Fibroblast of mammary gland (primary cell): Measurements from ENCODE around the gene GTF2H4.

Experiments
- DNase-seq: peaks from one replicate; pipeline ENCODE4 v3.0.0-alpha.2; 2010; ENCODE audit warnings: low read depth
- H3K4me3 ChIP-seq: 2 replicates; pipeline ENCODE4 v1.5.1; 2011; ENCODE audit warnings: low read depth, mild to moderate bottlenecking, low read length, moderate library complexity; ENCODE audit not compliant: control insufficient read depth
- TF ChIP-seq, protein P1 (sequence below): conservative IDR thresholded peaks from 2 replicates; pipeline ENCODE4 v1.5.1; 2011; ENCODE audit warnings: low read depth, low read length, inconsistent platforms; ENCODE audit not compliant: control insufficient read depth, insufficient read depth

Gene GTF2H4

DNA sequence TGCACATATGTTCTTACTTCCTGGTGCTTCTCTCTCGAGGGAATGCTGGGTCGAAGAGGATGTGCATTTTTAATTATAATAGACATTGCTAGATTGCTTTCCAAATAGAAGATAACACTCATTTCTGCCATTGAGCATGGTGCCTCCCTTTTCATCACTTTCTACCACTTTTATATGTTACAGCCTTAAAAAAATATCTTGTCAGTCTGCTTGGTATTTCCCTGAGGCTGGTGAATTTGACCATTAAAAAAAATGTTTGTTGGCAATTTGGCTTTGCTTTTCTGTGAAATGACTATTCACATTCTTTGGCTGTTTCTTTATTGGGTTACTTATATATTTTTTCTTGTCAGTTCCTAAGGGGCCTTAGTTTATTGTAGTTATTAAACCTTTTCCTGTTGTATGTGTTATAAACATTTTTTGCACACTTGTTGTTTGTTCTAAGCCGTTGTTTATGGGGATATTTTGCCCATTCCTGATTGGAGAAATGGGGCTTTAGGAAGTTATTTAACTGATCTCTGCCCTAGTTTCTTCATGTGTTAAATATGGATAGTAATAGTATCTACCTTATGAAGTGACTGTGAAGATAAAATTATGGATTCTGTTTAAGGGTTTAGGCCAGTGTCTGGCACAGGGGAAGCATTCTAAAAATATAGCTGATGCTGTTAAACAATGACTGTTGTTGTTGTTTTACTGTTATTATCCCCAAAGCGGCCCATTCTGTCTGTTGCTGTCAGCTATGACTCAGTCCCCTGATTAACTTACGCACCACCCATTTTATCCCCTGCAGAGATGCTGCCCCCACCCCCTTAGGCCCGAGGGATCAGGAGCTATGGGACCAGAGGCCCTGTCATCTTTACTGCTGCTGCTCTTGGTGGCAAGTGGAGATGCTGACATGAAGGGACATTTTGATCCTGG is 19.8 kb upstream of the GTF2H4 start:
- DNase-seq, result peak; percentile 65

DNA sequence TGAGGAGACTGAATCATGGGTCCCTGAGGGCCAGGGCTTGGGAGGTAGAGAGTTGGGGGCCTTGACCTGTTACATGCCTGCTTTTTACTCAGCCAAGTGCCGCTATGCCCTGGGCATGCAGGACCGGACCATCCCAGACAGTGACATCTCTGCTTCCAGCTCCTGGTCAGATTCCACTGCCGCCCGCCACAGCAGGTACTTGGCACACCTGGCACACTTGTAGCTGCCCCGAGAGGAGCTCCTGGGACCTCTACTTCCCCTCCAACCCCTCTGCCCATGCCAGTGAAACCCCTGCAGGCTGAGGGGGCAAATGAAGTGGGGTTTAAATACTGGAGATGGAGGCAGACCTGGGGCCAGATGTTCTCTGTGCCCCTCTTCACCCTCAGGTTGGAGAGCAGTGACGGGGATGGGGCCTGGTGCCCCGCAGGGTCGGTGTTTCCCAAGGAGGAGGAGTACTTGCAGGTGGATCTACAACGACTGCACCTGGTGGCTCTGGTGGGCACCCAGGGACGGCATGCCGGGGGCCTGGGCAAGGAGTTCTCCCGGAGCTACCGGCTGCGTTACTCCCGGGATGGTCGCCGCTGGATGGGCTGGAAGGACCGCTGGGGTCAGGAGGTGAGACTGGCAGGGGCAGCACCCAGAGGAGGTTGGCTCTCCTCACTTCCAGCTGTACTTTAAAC is 19.1 kb upstream of the GTF2H4 start:
- DNase-seq, result no peak
- TF ChIP-seq, protein P1, sequence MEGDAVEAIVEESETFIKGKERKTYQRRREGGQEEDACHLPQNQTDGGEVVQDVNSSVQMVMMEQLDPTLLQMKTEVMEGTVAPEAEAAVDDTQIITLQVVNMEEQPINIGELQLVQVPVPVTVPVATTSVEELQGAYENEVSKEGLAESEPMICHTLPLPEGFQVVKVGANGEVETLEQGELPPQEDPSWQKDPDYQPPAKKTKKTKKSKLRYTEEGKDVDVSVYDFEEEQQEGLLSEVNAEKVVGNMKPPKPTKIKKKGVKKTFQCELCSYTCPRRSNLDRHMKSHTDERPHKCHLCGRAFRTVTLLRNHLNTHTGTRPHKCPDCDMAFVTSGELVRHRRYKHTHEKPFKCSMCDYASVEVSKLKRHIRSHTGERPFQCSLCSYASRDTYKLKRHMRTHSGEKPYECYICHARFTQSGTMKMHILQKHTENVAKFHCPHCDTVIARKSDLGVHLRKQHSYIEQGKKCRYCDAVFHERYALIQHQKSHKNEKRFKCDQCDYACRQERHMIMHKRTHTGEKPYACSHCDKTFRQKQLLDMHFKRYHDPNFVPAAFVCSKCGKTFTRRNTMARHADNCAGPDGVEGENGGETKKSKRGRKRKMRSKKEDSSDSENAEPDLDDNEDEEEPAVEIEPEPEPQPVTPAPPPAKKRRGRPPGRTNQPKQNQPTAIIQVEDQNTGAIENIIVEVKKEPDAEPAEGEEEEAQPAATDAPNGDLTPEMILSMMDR, result no peak
- no peak overlapping the region for H3K4me3 ChIP-seq

More for the DNA sequence above, 19.8 kb upstream of the GTF2H4 start:
- TF ChIP-seq, protein P1, result no peak
- no peak overlapping the region for H3K4me3 ChIP-seq

DNA sequence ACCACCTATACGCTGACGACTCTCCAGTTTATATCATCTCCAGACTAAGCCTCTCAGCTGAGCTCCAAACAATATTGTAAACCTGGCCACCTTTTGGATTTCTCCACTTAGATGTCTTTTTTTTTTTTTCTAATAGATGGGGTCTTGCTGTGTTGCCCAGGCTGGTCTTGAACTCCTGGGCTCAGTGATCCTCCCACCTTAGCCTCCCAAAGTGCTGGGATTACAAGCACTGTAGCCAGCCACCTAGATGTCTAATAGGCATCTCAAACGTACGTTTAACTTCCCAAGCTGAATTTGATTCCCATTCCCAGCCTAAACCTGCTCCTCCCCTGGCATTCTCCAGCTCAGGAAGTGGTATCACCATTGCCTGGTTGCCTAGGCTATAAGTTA is 18.5 kb upstream of the GTF2H4 start:
- H3K4me3 ChIP-seq, result no peak overlapping the region
- DNase-seq, result no peak
- TF ChIP-seq, protein P1, result no peak

DNA sequence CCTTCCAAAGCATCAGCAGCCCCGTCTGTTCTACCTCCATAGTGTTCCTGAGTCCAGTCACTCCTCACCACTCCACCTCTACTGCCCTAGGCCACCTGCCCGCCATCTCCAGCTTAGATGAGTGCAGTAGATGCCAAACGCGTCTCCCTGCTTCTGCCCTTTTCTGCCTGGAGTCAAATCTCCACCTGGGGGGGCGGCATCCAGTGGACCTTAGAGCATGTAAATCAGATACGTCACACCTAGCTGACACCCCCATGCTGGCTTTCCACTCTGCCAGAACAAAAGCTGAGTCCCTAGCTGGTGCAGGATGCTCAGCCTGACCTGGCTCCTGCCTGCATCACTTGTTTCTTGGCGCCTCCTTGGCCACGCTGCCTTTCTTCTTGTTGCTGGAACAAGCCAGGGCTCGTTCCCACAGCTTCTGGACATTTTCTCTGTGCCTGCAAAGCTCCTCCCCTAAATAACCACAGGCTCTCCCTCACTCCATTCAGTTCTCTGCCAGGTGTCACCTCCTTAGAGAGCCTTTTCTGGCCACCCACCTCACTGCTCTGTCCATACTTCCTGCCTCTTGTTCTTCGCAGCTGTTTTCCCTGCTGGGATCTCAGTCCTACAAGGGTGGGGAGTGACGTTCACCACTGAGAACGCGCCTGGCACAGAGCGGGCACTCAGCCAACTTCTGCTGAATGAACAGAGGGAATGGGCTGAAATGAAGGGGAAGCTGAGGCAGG is 17.9 kb upstream of the GTF2H4 start:
- H3K4me3 ChIP-seq, result no peak overlapping the region
- TF ChIP-seq, protein P1, result no peak
- no peak for DNase-seq

DNA sequence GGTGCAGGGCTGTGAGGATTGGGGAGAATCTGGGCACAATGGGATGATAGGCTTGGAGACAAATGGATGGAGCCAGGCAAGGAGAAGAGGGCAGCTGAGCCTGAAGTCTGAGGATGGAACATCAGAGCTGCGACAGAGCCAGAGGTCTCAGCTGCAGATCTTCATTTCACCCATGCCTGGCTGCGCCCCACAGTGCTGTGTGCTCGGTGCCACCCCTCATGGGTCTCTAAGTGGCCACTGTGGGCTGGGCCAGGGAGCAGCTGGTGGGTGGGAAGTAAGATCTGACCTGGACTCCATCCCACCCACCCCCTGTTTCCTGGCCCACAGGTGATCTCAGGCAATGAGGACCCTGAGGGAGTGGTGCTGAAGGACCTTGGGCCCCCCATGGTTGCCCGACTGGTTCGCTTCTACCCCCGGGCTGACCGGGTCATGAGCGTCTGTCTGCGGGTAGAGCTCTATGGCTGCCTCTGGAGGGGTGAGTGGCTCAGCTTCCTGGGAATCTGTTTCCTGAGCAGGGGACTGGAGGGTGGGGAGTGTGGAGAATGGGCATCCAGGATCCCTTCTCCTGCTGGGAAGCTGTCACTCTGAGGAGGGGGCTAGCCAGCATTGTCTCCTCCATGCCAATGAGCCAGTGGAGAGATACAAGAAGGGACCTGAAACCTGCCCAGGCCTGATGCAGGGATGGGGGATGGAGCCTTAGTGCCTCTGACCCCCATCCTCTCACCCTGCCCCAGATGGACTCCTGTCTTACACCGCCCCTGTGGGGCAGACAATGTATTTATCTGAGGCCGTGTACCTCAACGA is 17.2 kb upstream of the GTF2H4 start:
- TF ChIP-seq, protein P1, result no peak
- no peak overlapping the region for H3K4me3 ChIP-seq

DNA sequence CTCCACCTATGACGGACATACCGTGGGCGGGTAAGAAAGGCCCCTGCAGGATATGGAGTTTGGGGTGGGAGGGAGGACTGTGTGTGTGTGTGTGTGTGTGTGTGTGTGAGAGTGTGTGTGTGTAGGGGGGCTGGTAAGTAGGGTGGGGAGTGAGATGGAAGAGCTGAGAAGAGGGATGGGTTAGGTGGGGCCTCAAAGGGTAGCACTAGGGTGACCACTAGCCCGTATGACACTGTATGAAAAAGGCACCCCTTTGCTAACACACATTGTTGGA is 16.6 kb upstream of the GTF2H4 start:
- H3K4me3 ChIP-seq, result no peak overlapping the region
- DNase-seq, result no peak
- TF ChIP-seq, protein P1, result no peak

More for the DNA sequence above, 17.2 kb upstream of the GTF2H4 start:
- DNase-seq, result no peak
